UCSD-AML1 (cell line): ENCODE data around the gene LPP.

Experiments used
- DNase-seq: peaks from one replicate; lab custom pipeline; 2025; ENCODE audit not compliant: unreplicated experiment; lab: John Stamatoyannopoulos, UW

Gene LPP

DNA sequence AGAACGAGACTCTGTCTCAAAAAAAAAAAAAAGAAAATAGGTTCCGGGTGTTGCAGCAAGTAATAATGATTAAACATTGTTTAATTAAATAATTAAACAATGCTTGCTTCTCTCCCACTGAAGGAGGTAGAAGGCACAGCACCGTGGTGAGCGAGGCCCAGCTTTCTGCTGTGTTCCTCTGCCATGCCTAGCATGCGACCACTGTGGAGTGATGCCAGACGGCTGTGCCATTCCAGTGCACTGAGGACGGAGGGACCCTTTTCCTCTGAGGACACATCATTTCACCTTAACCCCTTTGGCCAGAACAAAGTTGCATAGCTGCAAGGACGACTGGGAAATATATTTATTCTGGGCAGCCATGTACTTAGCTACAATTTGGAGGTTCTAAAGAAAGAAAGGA is 695.0 kb downstream of the LPP start:
- DNase-seq = no peak

DNA sequence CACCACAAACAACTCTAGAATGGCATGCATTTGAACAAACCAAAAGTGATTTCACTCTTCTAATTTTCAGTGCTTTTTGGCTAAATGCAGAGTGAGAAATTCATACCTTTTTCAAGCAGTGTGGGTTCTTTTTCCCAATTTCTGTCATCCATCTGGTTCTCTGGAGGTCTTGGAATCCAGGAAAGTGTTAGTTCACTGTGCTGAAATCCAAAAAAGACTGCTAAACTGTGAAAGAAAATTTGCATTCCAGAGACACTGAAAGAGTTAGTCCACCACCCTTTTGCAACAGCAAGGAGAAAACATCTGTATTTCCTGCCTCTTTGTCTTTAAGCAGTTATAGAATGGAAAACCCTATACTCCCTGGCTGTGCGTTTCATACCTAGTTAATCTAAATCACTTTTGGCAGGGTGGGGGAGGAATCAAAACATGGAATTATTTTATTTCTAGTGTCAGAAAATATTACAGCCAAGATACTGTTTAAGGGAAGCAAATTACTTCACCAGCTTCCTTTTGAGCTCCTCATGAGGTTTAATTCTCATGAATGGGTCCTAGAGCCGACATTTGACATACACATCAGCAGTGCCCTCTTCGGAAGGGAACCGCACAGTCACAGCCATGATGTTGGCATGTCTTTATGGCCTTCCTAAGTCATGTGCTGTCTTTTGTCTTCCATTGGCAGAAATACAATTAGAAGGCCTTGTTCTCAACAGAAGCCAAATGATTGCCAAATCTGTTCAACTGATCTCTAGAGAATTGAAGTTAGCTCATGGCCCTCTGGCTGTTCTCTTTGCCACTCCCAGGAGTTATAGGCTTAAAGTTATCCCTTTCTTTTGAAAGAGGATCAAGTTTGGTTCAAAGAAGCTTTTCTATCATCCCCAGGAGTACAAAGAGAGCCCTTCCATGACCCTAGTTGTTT is 700.2 kb downstream of the LPP start:
- DNase-seq = no peak

DNA sequence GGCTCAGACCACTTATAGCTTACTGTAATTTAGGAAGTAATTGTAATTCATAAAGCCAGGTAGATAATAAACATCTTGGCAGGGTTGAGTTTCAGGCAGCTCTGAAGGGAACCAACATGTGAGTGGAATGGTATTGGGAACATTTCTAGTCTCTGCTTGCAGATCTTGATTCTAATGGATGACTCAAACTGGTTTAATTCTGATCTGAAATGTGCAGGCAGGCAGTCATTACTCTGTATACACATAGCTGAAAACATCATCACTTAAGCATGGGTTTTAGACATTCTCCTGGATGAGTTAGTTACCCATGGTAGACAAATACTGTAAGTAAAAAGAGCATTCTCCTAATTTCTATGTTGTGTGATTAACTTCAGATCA is 700.8 kb downstream of the LPP start:
- DNase-seq = no peak

DNA sequence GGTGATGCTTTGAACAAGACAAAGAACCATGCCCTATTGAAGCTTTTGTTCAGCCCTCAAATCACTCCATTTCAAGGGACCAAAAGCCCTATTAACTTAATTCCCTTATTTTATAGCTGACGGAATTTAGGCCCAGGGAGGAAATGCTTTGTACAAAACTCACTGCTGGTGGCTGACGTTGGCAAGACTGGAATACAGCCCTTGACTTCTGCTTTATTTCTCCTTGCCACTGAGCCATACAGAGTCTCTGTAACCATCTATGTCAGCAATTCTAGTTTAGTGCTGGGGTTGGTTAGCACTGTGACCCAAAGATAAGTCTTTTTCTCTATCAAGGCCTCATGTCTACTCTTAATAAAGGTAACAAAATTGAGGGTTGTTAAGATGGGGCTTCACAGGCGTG is 701.7 kb downstream of the LPP start:
- DNase-seq = no peak

GRCh38 chr3:188860147-188860546 is 706.2 kb downstream of the LPP start:
- no peak for DNase-seq

GRCh38 chr3:188861842-188862744 is 708.1 kb downstream of the LPP start:
- DNase-seq = no peak

DNA sequence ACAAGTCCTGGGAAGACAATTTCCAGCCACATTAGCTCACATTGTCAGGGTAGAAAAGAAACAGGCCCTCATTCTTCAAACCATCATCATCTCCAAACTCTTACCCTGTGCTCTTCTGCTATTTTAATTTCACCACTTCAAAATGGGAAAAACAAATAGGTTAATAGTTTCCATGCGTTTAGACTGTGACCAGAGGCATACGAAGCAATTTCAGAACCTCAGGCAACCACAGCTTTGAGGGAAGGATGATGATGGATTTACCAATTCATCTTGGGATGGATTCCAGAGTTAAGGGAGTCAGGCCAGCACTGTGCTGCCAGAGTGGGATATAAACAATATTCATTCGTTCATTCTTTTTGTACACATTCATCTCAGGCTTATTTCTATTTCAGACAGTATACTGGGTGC is 710.0 kb downstream of the LPP start:
- DNase-seq = no peak

GRCh38 chr3:188867691-188868265 is 713.8 kb downstream of the LPP start:
- DNase-seq = no peak

DNA sequence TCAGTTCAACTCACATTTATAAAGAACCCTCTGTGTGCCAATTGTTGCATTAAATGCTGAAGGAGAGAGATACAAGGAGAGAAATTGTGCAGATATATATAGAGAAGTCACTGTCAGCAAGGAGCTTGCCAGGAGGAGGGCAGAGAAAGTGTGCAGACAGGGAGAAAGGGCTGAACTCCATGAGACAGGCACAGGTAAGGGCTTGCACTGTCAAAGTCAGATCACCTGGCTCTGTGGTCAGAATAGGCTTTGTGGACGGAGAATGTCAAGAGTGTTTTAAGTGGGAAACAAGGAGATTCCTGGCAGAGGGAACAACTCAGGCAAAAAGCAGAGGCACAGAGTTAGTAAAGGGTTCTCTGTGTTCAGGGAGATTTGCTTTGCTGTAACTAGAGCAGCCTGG is 714.8 kb downstream of the LPP start:
- DNase-seq = no peak

GRCh38 chr3:188869628-188870027 is 715.7 kb downstream of the LPP start:
- no peak for DNase-seq

DNA sequence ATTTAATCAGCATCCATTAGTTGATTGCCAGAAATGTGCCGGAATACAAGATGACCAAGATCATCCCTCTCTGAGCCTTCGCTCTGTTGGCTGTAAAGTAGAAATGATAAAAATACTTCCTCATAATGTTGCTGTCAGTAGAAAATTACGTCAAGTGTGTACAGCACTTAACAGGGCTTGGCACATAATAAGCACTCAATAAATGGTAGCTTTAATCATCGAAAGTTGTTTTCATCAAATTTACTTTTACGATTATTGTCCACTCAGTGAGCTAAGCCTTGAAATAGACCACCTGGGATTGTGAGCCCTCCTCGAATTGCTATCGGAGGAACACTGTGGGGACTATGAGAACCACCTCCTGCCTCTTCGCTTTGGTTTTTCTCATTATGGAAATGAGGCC is 716.5 kb downstream of the LPP start:
- DNase-seq = no peak

DNA sequence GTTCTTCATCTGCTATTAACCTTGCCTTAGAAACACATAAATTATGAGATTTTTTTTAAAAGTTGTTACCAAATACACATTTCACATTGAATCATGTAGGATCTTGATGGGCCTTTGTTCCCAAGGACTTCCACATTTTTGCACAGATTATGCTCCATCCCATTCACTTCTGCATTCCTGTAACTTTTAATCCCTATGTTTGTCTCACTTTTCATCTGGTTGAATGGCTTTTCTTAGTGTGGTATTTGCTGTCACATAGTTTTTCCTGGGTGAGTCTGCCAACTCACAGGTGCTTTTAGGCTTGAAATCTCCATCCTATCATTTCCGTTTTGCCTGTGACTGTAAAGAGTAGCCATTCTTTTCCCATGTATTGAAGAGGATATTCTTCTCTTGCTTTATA is 720.6 kb downstream of the LPP start:
- DNase-seq = no peak

- no peak for DNase-seq
These were observed 721.5 kb downstream of the LPP start for GRCh38 chr3:188875413-188875812.

- DNase-seq = no peak
These were observed 722.4 kb downstream of the LPP start for GRCh38 chr3:188876370-188876769.

- DNase-seq = no peak
These were observed 723.4 kb downstream of the LPP start for GRCh38 chr3:188877381-188877780.

- no peak for DNase-seq
These were observed 724.1 kb downstream of the LPP start for GRCh38 chr3:188878076-188878475.

DNA sequence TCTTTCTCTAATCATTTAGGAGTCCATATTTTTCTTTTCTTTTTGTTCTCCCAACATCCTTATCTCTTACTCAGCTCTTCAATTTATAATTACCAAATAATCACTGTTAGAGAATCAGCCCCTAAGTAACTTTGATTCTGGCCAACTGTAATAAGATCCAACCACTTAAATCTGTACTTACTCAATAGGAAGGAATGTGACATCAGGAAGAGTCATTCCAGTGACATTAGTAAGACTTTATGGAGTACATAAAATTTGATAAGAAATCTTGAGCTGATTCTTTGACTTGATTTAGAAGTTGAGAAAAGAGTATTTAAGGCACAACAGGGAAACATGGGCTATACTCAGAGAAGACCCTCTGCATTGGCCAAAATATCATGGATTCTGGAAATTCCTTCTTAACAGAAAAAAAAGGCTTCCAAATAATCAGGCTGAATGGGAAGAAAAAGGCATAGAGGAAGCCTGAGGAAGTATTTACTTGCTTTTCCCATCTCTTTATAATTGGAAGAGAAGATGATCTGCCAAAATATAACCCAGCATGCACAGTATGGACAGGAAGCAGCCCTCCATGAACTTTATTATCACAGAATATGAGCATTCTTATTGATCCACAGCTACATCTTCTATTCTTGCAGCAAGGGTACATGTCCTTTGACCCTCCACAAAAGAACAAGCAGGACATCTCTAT is 728.1 kb downstream of the LPP start:
- no peak for DNase-seq

- no peak for DNase-seq
These were observed 730.5 kb downstream of the LPP start for GRCh38 chr3:188884299-188885043.

DNA sequence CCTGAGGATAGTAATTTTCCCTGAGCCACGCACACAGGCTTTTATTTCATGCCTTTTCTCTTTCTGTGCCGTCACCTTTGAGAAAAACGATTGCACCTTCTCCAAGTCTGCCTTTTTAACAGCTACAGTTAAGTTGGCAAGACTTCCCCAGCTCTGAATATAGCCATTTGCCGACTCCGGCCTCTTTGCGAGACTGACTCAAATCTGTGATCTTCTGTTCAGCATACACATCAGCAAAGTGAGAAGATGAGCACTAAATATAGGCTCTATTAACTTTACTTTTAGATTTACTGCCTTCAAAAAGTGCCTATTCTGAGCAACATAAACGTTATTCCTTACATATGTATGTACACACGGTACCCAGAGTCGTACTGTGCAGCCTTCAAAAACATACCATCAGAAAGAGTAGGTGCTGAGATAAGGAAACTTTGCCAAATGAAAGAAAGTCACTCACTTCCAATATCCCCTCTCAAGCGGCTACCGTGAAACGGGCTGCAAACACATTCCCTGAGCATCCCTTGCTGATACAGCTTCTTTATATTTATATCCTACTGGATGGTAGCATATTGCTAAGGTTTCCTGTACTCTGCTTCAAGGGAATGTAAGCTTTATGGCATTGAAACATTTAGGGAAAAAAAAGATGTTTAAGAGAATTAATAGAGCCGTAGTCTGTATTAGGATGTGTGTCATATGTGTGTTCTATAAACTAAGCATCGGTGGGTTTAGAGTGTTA is 734.5 kb downstream of the LPP start:
- no peak for DNase-seq

DNA sequence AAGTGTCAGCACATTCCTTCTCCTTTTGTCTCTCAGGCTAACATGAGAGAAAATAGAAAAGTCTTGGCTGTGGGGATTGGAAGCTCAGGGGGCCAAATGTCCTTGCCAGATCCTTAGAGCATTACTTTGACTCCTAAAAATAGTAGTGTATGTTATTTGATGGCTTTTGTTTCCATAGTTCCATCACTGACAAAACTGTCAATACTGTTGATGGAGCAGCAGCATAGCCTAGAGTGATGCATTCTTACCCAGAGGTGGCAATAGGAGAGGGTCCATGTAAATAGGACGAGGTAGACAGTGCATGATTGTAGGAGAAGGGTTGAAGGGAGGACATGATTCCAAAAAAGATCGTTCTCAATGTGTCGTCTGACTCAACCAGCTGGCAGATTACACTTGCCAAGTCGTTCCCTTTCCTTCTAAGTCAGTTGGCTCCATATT is 735.1 kb downstream of the LPP start:
- DNase-seq = no peak
